ENCODE data around the gene TBX21. TPM values are rescaled to one million over a fixed set of nuclear protein-coding genes. Genes with fewer than 3 reads are reported as not detected.
"Not testable (repeated sequence)": the region's sequence is repeated elsewhere in the genome, so short reads cannot be mapped to it uniquely, and the experiment has no call there.

TBX21 gene
- total RNA-seq, 4 donors from 2014 or later = 0.42 to 2.2 (median 0.61) TPM

DNA sequence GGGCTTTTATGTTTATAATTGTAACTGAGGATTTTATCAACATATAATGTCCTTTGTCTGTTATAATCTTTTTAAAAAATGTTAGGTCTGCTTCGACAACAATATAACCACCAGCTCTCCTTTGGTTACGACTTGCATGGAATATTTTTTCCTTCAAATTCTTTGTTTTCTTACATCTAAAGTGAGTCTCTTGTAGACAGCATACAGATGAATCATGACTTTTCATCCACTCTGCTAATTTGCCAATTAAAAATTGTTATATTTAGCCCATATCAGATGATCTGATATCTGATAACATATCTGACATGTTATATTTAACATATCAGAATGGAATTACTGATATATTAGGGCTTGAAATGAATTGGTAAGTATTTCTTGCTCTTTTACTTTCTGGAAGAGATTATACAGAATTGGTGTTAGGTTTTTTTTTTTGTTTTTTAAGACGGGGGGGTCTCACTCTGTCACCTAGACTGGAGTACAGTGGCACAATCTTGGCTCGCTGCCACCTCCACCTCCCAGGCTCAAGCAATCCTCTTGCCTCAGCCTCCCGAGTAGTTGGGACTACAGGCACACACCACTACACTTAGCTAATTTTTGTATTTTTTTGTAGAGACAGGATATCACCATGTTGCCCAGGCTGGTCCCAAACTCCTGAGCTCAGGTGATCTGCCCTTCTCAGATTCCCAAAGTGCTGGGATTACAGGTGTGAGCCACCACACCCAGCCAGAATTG lies 27.5 kb downstream of the TBX21 start:
- no peaks in the 10 kb centered on the region for H3K36me3 ChIP-seq
- DNase-seq (ENCODE audit: extremely low spot score) = no peak
- H3K4me1 ChIP-seq = no peaks in the 10 kb centered on the region
- peaks cover 0 to 18% (median 0%) of the 10 kb centered on the region in 4 donors for H3K27me3 ChIP-seq
- peaks cover 0 to 43% (median 29%) of the 10 kb centered on the region in 4 donors for H3K9me3 ChIP-seq
- intact Hi-C loops (cut with DNase I) = no loop called here
- H3K27ac ChIP-seq (replicated peaks in 1 of 4) = no peak overlapping the region
- no peak overlapping the region for H3K4me3 ChIP-seq
- 76% methylated on average over 5 of the region's 5 CpGs for WGBS
- no peak for TF ChIP-seq CTCF (IDR thresholded peaks at IDR 0.05)

GRCh38 chr17:47762728-47763127 lies 29.7 kb downstream of the TBX21 start:
- WGBS = 94% methylated on average over 2 of the region's 2 CpGs
- H3K4me3 ChIP-seq = no peak overlapping the region

DNA sequence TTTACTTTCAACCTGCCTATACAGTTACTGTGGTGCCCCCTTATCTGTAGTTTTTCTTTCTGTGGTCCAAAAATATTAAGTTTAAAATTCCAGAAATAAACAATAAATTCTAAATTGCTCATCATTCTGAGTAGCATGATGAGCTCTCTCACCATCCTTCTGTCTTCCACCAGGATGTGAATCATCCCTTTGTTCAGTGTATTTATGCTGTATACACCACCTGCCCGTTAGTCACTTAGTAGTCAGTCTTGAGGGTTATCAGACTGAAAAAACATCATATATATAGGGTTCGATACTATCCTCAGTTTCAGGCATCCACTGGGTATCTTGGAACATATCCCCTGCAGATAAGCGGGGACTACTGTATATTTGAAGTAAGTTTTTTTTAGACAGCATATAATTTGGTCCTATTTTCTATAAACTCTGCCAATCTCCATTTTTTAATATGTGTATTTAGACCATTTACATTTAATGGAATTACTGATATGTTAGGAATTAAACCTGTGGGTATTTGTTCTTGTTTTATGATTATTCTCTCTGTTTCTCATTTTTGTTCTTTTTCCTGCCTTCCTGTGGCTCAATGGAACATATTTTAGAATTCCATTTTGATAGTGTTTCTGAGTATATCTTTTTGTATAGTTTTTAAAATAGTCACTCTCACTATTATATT lies 31.0 kb downstream of the TBX21 start:
- WGBS = 84% methylated on average over 3 of the region's 3 CpGs
- no peaks in the 10 kb centered on the region for H3K36me3 ChIP-seq
- intact Hi-C loops (cut with DNase I) = no loop called here
- peaks cover 0 to 35% (median 25%) of the 10 kb centered on the region in 4 donors for H3K9me3 ChIP-seq
- TF ChIP-seq CTCF (IDR thresholded peaks at IDR 0.05) (no peak), POLR2AphosphoS5 (IDR thresholded peaks at IDR 0.05) (no peak), POLR2A (IDR thresholded peaks at IDR 0.05; ENCODE audit: low read depth) (no peak), EP300 (IDR thresholded peaks at IDR 0.05) (no peak)
- no peak overlapping the region for H3K27ac ChIP-seq (replicated peaks in 1 of 4)
- no peak for DNase-seq (ENCODE audit: extremely low spot score)
- H3K27me3 ChIP-seq = peaks cover 0 to 15% (median 0%) of the 10 kb centered on the region in 4 donors
- no peaks in the 10 kb centered on the region for H3K4me1 ChIP-seq
- no peak overlapping the region for H3K4me3 ChIP-seq

More at GRCh38 chr17:47762728-47763127, 29.7 kb downstream of the TBX21 start:
- H3K27me3 ChIP-seq = peaks cover 0 to 15% (median 0%) of the 10 kb centered on the region in 4 donors
- H3K4me1 ChIP-seq = no peaks in the 10 kb centered on the region
- no peaks in the 10 kb centered on the region for H3K36me3 ChIP-seq
- intact Hi-C loops (cut with DNase I) = no loop called here
- no peak for TF ChIP-seq POLR2A (IDR thresholded peaks at IDR 0.05; ENCODE audit: low read depth)
- DNase-seq (ENCODE audit: extremely low spot score) = no peak
- peaks cover 0 to 36% (median 26%) of the 10 kb centered on the region in 4 donors for H3K9me3 ChIP-seq
- no peak overlapping the region for H3K27ac ChIP-seq (replicated peaks in 1 of 4)

DNA sequence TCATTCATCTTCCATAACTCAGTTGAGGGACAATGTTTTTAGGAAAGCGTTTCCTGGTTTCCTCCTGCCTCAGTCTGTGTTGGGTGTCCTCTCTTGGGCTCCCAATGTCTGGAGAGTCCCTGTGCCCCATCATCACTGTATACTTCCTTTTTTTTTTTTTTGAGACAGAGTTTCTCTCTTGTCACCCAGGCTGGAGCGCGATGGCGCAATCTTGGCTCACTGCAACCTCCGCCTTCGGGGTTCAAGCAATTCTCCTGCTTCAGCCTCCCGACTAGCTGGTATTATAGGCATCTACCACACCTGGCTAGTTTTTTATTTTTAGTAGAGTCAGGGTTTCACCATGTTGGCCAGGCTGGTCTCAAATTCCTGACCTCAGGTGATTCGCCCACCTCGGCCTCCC lies 40.6 kb downstream of the TBX21 start:
- H3K27me3 ChIP-seq = peaks cover 0 to 59% (median 9%) of the 10 kb centered on the region in 4 donors

DNA sequence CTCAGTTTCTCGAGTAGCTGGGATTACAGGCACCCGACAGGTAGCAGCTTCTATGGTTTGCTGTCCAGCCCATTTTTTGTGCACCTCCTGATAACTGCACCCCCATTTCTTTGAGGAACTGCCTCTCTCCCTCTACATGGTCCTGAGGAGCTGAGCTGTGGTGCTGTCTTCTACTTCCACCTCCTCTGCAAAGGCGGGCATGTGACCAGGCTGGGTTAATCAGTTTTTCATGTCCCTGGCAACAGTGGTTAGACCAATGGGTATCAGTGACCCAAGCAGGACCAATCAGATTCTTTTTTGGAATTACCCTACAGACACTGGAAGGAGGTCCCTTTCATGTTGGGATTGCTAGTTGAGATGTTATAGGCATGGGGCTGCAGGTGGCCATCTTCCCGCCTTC lies 41.3 kb downstream of the TBX21 start:
- intact Hi-C loops (cut with DNase I) = no loop called here
- WGBS = 73% methylated on average over 4 of the region's 4 CpGs
- H3K27me3 ChIP-seq = peaks cover 0 to 62% (median 9%) of the 10 kb centered on the region in 4 donors
- H3K36me3 ChIP-seq = no peaks in the 10 kb centered on the region
- H3K27ac ChIP-seq (replicated peaks in 1 of 4) = no peak overlapping the region
- peaks cover 0 to 4% (median 0%) of the 10 kb centered on the region in 4 donors for H3K4me1 ChIP-seq
- TF ChIP-seq POLR2AphosphoS5 (IDR thresholded peaks at IDR 0.05) (no peak), POLR2A (IDR thresholded peaks at IDR 0.05; ENCODE audit: low read depth) (no peak), CTCF (IDR thresholded peaks at IDR 0.05) (no peak), EP300 (IDR thresholded peaks at IDR 0.05) (no peak)
- peaks cover 0 to 9% (median 4%) of the 10 kb centered on the region in 4 donors for H3K9me3 ChIP-seq
- no peak overlapping the region for H3K4me3 ChIP-seq
- no peak for DNase-seq (ENCODE audit: extremely low spot score)

More for the DNA sequence above, 40.6 kb downstream of the TBX21 start:
- H3K27ac ChIP-seq (replicated peaks in 1 of 4); intact Hi-C loops (cut with DNase I); H3K4me3 ChIP-seq; DNase-seq (ENCODE audit: extremely low spot score); H3K9me3 ChIP-seq; H3K36me3 ChIP-seq; H3K4me1 ChIP-seq: not testable (repeated sequence)
- WGBS = 80% methylated on average over 9 of the region's 9 CpGs
